Body of pancreas (tissue), 4 donors: Measurements from ENCODE around the gene DUSP6.

Experiments used
- CTCF ChIP-seq, 7 experiments: fragments of 450-650 bp in 4 of 7; fragments of 200-600 bp in 3 of 7; sonication (generic) in 3 of 7; IDR thresholded peaks; one replicate each; pipeline ENCODE4 v1.5.1; 2016 to 2019; ENCODE audit warnings: antibody characterized with exemption in 7 of 7
- POLR2A ChIP-seq, 3 donors: fragments of 450-650 bp; IDR thresholded peaks; one replicate each; pipeline ENCODE4 v1.6.1; 2016; ENCODE audit warnings: antibody characterized with exemption in 3 of 3, mild to moderate bottlenecking in 2 of 3

DNA sequence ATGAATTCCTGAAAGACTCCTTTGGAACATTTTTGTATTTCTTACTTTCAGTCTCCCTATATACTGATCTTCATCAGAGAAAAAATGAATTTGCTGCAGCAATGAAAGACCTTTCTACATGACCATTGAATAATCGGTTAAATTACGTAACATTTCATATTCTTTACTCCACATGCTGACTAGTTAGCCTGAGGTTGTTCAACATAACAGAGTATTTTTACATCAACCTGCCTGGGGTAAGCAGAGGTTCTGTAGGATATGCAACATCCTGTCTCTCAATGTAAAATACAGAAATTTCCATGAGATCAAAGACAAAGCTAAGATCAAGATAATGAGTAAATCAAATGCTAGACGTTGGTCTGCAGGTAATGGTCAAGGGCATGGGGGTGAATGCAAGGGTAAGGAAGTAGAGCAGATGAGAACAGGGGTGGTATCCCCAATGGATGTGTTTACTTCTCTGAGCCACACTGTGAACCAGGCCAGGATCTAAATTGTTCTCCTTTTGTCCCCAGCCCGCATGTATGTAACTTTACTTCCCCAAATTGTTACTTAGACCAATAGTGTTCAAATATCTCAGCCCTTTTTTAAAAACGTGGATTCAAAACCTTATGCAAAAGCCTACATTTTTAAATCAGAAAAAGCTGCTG, 45.4 kb downstream of the DUSP6 start:
- TF ChIP-seq CTCF (IDR thresholded peaks at IDR 0.05) (no peak), POLR2A (IDR thresholded peaks at IDR 0.05) (no peak)
